T1000 (cell line): ENCODE measurements around the gene ALKBH8.
"Not testable (repeated sequence)": the region's sequence is repeated elsewhere in the genome, so short reads cannot be mapped to it uniquely, and the experiment has no call there.

ENCODE experiments used
- DNase-seq: peaks from one replicate; lab custom pipeline; 2025; ENCODE audit warnings: mixed read lengths; lab: John Stamatoyannopoulos, UW

The ALKBH8 gene

GRCh38 chr11:107505647-107506225, 59.8 kb downstream of the ALKBH8 start:
- no peak for DNase-seq

- DNase-seq = no peak
Observed at GRCh38 chr11:107504981-107505380, 60.6 kb downstream of the ALKBH8 start.

- DNase-seq = no peak
Observed at GRCh38 chr11:107501713-107502112, 63.8 kb downstream of the ALKBH8 start.

- DNase-seq = not testable (repeated sequence)
Observed at GRCh38 chr11:107497371-107497770, 68.2 kb downstream of the ALKBH8 start.

- DNase-seq = no peak
Observed at GRCh38 chr11:107496011-107496410, 69.5 kb downstream of the ALKBH8 start.

- DNase-seq = no peak
Observed at GRCh38 chr11:107494055-107494454, 71.5 kb downstream of the ALKBH8 start.

- peak; percentile 1 for DNase-seq
Observed at GRCh38 chr11:107493117-107493516, 72.4 kb downstream of the ALKBH8 start.

GRCh38 chr11:107490836-107491235, 74.7 kb downstream of the ALKBH8 start:
- DNase-seq = no peak

GRCh38 chr11:107482234-107482633, 83.3 kb downstream of the ALKBH8 start:
- DNase-seq = no peak

GRCh38 chr11:107478922-107479321, 86.6 kb downstream of the ALKBH8 start:
- DNase-seq = no peak

- DNase-seq = no peak
Observed at GRCh38 chr11:107477820-107478219, 87.7 kb downstream of the ALKBH8 start.

GRCh38 chr11:107473792-107474191, 91.7 kb downstream of the ALKBH8 start:
- DNase-seq = no peak

- DNase-seq = no peak
Observed at GRCh38 chr11:107472966-107473365, 92.6 kb downstream of the ALKBH8 start.

GRCh38 chr11:107468596-107468995, 96.9 kb downstream of the ALKBH8 start:
- DNase-seq = no peak

- DNase-seq = no peak
Observed at GRCh38 chr11:107467696-107468095, 97.8 kb downstream of the ALKBH8 start.

GRCh38 chr11:107466275-107466866, 99.2 kb downstream of the ALKBH8 start:
- not testable (repeated sequence) for DNase-seq

GRCh38 chr11:107457558-107458271, 107.8 kb downstream of the ALKBH8 start, which contains the start of gene CWF19L2:
Gene CWF19L2, minus strand, starts transcription at chr11:107457825. Its CDS starts 9 bp downstream, at chr11:107457816.
- DNase-seq = peak; percentile 48

GRCh38 chr11:107457205-107457557, 108.4 kb downstream of the ALKBH8 start:
- no peak for DNase-seq

- DNase-seq = no peak
Observed at GRCh38 chr11:107453594-107454286, 111.8 kb downstream of the ALKBH8 start.
